HFF-Myc (cell line): ENCODE results near the gene KCNAB1.

Experiments used
- DNase-seq: peaks from one replicate; pipeline ENCODE4 v3.0.0-alpha.2; 2011; ENCODE audit warnings: low read depth; ENCODE audit errors: extremely low read depth
- H3K4me3 ChIP-seq: replicated peaks from 2 replicates; pipeline ENCODE4 v1.5.1; 2011; ENCODE audit warnings: low read depth, mild to moderate bottlenecking, control low read depth, low read length
- TF ChIP-seq, protein P1 (sequence below): IDR thresholded peaks from 2 replicates; pipeline ENCODE4 v1.5.1; 2012; ENCODE audit warnings: mild to moderate bottlenecking, low read depth, low read length, control low read depth; ENCODE audit errors: missing control alignments

The KCNAB1 gene

DNA sequence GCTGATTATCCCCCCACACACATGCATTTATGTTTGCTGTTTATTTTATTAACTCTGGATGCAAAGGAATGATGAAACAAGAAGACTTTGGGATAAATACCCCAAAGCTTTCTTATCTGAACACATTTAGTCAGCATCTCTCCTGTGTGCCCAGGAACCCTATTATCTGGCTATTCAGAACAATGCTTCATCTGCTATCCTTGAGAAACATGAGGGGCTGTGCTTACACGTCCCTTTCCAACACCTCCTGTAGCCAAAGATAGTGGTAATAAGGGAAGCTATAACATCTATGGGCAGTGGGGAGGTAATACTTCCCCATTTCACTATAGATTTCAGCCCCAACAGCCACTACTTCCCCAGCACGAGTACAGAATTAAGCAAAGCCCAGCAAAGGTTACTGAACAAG, 339.8 kb downstream of the KCNAB1 start:
- DNase-seq, result no peak

DNA sequence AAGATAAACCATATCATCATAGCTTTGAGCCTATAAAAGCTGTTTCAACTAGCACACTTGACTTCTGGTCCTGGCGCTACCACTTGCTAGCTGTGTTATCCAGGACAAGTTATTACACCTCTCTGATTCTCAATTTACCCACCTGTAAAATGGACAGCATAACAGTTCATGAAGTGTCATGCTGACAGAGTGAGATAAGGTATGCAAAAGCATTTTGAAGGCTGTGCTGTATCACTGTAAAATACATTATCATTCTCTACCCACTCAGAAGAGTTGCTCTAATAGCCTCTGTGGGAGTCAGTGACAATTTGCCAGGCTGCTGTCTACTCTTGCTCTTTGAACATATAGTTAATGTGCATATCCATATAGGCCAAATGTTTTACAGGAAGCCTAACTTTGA, 341.5 kb downstream of the KCNAB1 start:
- no peak for DNase-seq
- TF ChIP-seq, protein P1, sequence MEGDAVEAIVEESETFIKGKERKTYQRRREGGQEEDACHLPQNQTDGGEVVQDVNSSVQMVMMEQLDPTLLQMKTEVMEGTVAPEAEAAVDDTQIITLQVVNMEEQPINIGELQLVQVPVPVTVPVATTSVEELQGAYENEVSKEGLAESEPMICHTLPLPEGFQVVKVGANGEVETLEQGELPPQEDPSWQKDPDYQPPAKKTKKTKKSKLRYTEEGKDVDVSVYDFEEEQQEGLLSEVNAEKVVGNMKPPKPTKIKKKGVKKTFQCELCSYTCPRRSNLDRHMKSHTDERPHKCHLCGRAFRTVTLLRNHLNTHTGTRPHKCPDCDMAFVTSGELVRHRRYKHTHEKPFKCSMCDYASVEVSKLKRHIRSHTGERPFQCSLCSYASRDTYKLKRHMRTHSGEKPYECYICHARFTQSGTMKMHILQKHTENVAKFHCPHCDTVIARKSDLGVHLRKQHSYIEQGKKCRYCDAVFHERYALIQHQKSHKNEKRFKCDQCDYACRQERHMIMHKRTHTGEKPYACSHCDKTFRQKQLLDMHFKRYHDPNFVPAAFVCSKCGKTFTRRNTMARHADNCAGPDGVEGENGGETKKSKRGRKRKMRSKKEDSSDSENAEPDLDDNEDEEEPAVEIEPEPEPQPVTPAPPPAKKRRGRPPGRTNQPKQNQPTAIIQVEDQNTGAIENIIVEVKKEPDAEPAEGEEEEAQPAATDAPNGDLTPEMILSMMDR, result no peak
- no peak overlapping the region for H3K4me3 ChIP-seq

More for the DNA sequence above, 339.8 kb downstream of the KCNAB1 start:
- TF ChIP-seq, protein P1, result no peak
- no peak overlapping the region for H3K4me3 ChIP-seq

DNA sequence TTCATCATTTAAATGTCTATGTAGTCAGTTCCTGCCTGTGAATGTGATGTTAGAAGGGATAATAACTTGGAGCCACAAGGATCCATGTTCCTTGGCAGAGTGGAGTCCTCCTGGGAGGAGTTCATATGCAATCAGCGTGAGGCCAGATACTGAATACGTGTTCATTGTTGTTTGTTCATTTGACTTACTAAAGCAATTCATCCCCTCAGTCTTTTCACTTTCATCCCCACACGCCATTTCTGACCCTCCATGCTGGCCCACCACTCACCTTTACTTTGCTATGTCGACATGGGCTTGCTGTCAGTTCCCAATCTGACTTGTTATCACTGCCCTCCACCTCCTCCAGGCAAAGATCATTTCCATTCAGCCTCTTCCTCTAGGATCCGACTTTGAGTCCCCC, 342.7 kb downstream of the KCNAB1 start:
- no peak for DNase-seq
- H3K4me3 ChIP-seq, result no peak overlapping the region
- TF ChIP-seq, protein P1, result no peak

DNA sequence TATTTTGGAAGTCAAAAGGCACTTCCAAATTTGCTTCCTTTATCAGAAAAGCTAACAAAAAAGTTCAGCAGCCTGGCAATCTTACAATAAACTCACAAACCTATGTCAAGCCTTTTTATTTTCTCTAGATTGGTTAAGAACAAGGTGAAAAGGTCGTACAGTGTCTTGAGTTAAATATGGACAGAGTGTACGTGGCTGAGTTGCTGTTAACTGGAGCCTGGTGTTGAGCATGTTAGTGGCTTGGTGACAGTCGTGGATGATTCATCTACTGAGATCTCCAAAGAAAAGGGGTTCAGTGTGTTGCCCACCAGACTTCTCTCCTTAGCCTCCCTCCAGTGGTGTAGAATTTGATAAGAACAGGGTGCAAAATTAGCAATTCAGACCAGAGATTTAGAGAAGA, 344.8 kb downstream of the KCNAB1 start:
- H3K4me3 ChIP-seq, result no peak overlapping the region
- TF ChIP-seq, protein P1, result no peak
- DNase-seq, result no peak

DNA sequence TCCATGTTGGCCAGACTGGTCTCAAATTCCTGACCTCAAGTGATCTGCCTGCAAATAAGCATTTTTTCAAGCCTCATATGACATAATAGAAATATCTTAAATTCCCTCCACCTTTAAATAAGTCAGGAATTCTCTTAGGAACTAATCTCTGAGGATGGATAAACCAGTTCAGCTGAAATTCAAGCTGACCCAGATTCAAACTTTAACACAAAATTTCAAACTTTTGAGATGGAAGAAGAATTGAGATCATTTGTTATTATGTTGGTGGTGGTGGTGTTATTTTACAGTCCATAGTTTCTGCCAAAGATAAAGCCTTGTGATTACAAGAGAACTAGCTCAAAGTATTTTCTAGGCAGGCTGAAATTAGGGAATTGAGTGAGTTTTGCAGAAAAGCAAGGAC, 349.1 kb downstream of the KCNAB1 start:
- DNase-seq, result no peak
- TF ChIP-seq, protein P1, result no peak

DNA sequence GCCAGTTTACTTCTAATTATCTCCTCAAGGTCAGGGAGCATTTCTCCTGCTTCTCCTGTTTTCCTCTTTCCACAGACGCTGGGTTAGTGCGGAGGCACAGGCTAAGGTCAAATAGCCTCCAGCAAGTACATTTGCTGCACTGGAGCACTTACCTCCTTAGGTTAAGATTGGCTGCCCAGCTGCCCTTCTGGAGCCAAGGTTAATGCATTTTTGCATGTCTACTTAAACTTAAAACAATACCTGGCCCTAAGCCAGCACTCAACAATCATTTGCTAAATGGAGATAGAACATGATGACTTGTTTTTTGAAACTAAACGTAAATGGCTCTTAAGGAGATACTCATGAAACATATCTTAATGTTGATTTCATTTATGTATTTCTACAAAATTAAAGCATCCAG, 351.1 kb downstream of the KCNAB1 start:
- DNase-seq, result no peak
- TF ChIP-seq, protein P1, result no peak

More for the DNA sequence above, 349.1 kb downstream of the KCNAB1 start:
- no peak overlapping the region for H3K4me3 ChIP-seq

DNA sequence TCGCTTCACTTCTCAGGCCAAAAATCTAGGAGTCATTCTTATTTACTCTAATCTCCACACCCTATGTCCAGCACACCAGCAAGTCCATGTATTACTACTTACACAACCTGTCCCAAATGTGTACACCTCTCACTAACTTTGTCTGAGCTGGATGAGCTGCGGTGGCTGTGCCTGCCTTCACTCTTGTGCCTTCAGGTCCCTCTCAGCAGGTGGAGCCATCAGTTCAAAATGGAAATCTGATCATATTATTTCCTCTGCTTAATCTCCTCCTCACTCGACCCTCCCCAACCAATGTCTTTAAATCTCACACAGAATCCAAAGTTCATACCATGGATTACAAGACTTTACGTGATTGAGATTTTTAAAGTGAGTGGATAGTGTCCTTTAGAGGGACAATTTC, 351.8 kb downstream of the KCNAB1 start:
- H3K4me3 ChIP-seq, result no peak overlapping the region
- DNase-seq, result no peak
- TF ChIP-seq, protein P1, result no peak

More for the DNA sequence above, 351.1 kb downstream of the KCNAB1 start:
- no peak overlapping the region for H3K4me3 ChIP-seq
